HG03442 (cell line): Measurements from ENCODE around the gene CD96.
"Not testable (repeated sequence)": the region's sequence is repeated elsewhere in the genome, so short reads cannot be mapped to it uniquely, and the experiment has no call there.

ENCODE experiments used
- ATAC-seq: cut with Tn5 transposase; IDR thresholded peaks from one replicate; pipeline ENCODE4 v1.9.1; 2021; ENCODE audit warnings: mild to moderate bottlenecking, moderate library complexity; ENCODE audit not compliant: unreplicated experiment

CD96 gene

GRCh38 chr3:111548756-111549155 lies 6.8 kb downstream of the CD96 start:
- ATAC-seq: no peak

GRCh38 chr3:111561902-111562301 lies 19.9 kb downstream of the CD96 start:
- ATAC-seq: not testable (repeated sequence)

DNA sequence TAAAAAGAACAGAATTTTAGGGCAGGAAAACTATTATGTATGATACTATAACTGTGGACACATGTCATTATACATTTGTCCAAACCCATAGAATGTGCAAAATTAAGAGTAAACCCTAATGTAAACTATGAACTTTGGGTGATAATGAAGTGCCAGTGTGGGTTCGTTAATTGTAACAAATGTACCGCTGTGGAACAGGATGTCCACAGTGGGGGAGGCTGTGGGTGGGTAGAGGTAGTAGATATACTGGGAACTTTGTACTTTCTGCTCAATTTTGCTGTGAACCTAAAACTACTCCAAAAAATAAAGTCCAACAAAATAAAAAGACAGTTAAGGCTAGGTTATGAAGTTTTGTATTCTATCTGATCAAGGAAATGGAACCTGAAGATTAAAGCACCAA lies 24.8 kb downstream of the CD96 start:
- ATAC-seq: no peak

DNA sequence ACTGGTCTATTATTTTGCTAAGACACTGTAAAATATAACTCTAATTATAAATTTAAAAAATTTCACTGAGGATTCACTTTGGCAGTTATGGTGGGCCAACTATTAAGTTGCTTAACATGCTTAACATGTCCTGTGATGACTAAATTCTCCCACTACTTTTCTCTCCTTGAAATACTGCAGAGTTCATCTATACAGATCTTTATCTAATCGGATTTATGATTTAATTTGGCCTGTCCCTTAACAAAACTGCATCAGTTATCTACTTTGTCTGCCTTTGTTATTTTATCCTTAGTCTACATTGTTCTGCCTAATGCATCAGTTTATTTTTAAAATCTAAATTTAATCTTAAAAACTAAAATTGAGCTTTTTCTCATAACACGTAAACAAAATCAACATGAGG lies 26.4 kb downstream of the CD96 start:
- no peak for ATAC-seq

DNA sequence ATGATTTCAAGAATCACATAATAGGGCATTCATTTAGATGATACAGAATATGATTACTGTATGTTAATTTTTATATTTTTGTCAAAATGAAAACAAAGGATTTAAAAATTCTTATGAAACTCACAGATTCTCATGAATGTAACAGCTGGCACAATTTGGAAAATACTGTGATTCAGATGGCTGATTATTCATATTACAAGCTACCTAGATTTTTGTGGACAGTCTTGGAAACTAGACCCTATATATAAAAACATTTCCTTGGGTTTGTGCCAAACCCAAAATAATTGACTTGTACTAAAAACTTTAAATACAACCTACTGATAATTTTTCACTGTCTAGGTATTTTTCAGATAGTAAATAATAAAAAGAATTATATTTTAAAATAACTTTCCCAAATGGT lies 26.9 kb downstream of the CD96 start:
- ATAC-seq: no peak

DNA sequence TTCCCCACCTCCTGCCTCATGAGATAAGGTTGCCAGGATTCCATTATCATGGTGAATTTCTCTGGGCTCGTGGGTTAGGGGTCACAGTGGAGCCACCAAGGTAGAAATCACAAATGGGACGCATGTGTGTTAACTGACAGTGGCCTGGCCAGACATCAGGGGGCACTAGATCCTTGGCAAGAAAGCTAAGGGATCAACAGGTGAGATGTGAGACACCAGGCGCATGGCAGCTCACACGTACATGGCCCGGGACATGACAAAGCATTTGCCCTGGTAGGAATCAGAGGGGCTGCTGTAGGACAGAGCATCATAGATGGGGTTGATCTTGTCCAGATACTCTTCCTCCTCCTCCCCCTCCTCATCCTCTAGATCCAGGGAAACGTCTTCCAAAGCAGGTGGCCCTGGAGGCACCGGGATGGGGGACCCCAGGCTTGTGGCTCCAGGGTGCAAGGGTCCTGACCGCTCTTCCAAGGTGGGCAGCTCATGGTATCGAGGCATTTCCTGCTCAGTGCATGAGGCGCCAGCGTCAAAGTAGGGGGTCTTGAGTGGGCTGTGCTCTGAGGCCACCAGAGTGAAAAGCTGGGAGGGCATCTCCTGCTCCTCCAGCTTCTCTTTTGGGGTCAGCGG lies 28.5 kb downstream of the CD96 start:
- no peak for ATAC-seq

DNA sequence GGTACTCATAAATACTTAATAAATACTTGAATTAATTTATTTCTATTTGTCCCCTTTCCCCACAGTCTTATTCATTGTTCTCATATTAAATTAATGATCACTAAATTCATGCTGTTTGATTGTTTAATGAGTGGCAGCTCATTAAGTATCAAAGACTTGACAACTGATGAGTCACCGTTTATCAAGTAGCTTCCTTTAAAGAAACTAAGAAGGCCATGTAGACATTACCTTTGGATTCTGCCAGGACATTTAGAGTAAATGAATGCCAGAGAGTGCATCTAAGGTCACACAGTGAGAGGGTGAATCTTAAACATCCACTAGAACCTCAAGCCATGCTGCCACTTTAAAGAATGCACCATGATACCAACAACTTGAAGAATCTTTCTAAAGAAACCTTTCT lies 29.3 kb downstream of the CD96 start:
- no peak for ATAC-seq

DNA sequence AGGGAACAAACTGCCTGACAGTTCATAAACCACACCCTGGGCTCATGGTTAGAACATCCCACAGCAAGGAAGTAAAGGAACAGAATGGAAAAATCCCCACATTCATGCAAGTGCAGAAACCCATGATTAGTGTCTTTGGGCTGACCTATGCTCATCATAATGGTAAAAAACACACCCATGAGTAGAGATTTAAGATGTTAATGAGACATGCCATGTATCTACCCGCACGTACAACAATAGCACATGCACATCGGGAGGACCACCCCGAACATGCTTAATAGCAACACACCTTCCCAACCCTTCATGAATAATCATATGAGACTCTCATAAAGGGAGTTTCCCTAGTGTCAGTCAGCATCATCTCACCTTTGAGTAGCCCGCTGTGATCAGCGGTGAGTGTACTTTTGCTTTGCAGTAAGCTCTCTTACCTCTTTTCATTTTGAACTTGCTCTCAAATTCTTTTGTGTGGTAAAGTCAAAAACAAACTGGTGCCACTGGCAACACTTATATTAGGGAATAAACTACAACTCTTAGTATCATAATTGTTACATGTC lies 30.0 kb downstream of the CD96 start:
- ATAC-seq: no peak

GRCh38 chr3:111577113-111577512 lies 35.1 kb downstream of the CD96 start:
- no peak for ATAC-seq

DNA sequence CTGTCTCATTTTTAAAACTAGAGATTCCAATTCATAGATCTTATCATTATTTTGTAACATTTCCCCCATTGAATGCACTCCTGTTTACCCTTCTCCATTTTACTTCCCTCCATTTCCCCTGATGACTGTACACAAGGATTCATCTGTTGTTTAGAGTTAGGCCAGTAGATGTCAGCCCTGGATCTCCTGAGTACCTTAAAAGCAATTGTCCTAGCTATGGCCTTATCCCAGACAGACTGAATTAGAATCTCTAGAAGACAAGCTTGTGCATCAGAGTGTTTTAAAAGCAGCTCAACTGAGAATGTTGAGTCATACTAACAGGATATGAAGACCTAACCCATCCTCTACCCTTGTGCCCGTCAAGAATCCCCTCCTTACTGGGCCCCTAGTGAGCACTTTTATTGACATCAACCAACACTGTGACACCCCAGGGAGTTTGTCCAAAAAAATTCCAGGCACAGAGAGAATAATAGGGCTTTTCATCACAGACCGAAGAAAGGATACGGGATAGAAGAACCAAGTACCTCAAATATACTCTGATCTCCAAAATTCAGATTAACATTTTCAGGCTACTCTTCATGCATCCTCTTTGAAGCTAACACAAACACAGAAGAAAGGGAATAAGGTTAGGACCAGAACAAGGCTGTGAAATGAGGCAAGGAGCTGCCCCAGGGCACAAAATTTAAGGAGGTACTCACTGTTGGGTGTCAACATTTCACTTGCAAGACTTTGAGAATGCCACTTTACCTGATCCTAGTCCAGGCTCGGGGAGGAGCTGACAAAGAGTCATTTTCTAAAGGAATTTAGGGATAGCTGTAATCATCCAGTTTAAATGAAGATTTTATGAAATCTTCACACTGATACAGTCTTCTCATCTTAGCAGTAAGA lies 36.0 kb downstream of the CD96 start:
- peak; percentile 97 for ATAC-seq

DNA sequence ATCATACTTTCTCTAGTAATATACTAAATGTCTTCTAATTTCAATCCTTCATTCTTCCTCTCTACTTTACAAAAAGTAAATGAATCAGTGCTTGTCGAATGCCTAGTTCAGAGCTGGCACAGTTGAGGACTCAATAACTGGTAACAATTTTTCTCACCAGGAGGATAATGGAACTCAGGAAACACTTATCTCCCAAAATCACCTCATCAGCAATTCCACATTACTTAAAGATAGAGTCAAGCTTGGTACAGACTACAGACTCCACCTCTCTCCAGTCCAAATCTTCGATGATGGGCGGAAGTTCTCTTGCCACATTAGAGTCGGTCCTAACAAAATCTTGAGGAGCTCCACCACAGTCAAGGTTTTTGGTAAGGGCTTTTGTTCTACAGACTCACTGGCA lies 36.9 kb downstream of the CD96 start:
- ATAC-seq: no peak

GRCh38 chr3:111579495-111579894 lies 37.5 kb downstream of the CD96 start:
- no peak for ATAC-seq

DNA sequence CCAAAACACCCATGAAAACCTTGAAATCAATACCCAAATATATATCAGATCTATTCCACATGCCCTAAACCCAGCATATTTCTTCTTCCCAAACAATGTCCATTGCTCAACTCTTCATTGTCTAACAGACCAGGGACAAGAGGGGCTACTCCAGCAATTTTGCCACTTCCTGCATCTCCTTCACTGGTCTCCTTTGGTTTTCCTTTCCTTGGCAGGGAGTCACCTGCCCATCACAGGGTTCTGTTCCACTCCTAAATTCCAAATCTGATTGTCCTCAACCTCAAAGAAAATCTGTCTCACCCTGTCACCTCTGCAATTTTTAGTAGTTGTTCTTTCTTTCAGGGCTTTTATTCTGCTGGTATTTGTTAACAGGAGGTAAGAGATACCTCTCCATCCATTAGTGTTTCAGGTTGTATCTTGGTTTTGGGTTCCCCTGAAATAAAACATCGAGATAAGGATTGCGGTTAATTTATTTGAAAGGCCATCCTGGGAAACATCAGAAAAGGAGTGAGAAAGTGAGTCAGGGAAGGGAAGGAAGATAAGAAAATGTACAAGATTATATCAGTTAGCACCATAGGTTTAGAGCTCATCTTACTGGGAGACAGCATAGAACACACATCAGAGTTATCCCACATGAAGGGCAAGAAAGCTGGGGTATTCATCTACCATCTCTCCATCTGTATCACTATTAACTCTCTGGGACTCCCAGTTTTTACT lies 39.6 kb downstream of the CD96 start:
- ATAC-seq: no peak

GRCh38 chr3:111582120-111582474 lies 40.1 kb downstream of the CD96 start:
- no peak for ATAC-seq

- no peak for ATAC-seq
Observed at GRCh38 chr3:111584744-111585143, 42.7 kb downstream of the CD96 start.

- ATAC-seq: no peak
Observed at GRCh38 chr3:111585217-111585616, 43.2 kb downstream of the CD96 start.

- no peak for ATAC-seq
Observed at GRCh38 chr3:111588527-111588926, 46.5 kb downstream of the CD96 start.

- no peak for ATAC-seq
Observed at GRCh38 chr3:111589303-111590142, 47.5 kb downstream of the CD96 start.

DNA sequence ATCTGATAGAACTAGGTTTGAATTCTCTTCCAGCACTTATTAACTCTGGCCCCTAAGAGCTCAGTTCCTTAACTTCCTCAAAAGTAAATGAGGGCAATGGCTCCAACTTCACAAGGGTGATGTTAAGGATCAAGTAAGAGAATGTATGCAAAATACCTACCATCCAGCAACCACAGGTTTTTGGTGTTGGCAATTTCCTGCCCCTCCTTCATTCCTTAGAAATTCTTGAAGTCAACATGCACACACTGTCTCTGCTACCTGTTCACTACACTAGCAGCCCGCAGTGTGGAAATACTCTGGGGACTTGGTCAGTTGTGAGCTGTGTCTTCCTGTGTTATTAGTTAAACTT lies 48.1 kb downstream of the CD96 start:
- ATAC-seq: no peak

- ATAC-seq: no peak
Observed at GRCh38 chr3:111591555-111591954, 49.6 kb downstream of the CD96 start.

GRCh38 chr3:111592143-111592542 lies 50.1 kb downstream of the CD96 start:
- no peak for ATAC-seq
